ENCODE data around the gene PLCG1. TPM values are rescaled to one million over a fixed set of nuclear protein-coding genes. Genes with fewer than 3 reads are reported as not detected.

The PLCG1 gene
- 35.9 to 65.5 TPM (median 41.0 TPM) in 5 replicates for total RNA-seq (2022; extraction: Qiagen RNA extraction)

GRCh38 chr20:41136680-41137613, at the start of gene PLCG1:
Gene PLCG1 (plus strand): TSS chr20:41137543. CDS start chr20:41137642, 99 bp downstream.

Other genes with a start within 250 kb of the PLCG1 start
- 163 to 264 TPM (median 189 TPM) in 5 replicates for gene TOP1, start 108.7 kb upstream of the PLCG1 start, total RNA-seq (2022; extraction: Qiagen RNA extraction)
- 5.5 to 8.1 TPM (median 7.1 TPM) in 5 replicates for gene ZHX3, start 180.2 kb downstream of the PLCG1 start, total RNA-seq (2022; extraction: Qiagen RNA extraction)
- 10.9 to 14.4 TPM (median 13.7 TPM) in 5 replicates for gene LPIN3, start 203.3 kb downstream of the PLCG1 start, total RNA-seq (2022; extraction: Qiagen RNA extraction)
- gene EMILIN3, start 229.3 kb downstream of the PLCG1 start, total RNA-seq (2022; extraction: Qiagen RNA extraction) = 0.40 to 0.54 TPM (median 0.44 TPM) in 5 replicates

Data from A549 treated with Hydrocortisone at 1 μM for 4 hours (cell line).